Measurements from ENCODE around the gene FBXO33. TPM values are rescaled to one million over a fixed set of nuclear protein-coding genes. Genes with fewer than 3 reads are reported as not detected.

The FBXO33 gene
- total and polyA plus RNA-seq, 2 donors (not counting 1 experiment from before 2014, with no cell fraction given) = 17.3 to 19.3 TPM

DNA sequence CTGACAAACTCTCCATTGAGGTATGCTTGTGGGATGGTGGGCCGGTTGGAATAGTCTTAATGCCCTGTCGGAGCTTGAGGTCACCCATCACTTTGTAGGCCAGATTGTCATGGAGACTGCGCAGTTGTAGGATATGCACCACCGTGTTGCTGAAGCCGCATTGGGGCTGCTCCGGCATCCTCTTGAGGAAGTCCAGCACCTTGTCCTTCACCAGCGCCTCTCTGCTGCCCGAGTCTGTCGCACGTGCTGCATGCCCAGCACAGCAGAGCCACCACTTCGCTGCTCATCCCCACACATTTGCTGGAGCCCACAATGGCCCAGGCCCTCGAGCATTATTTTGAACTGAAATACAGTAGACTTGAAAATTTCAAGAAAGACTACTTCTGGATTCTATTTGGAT lies 61.8 kb downstream of the FBXO33 start:
- CTCF ChIA-PET = no interaction called here
- no peaks in the 10 kb centered on the region for H3K9me3 Mint-ChIP-seq (ENCODE audit: insufficient read depth)
- intact Hi-C loops (cut with micrococcal nuclease) = no loop called here
- no peak overlapping the region for H3K4me3 Mint-ChIP-seq
- POLR2A ChIA-PET = no interaction called here
- no peak overlapping the region for H3K4me3 ChIP-seq (ENCODE audit: control extremely low read depth in 1 of 5, extremely low read depth in 1 of 5, insufficient read depth in 1 of 5, low read depth in 2 of 5, low read length in 4 of 5)
- TF ChIP-seq, protein P1, sequence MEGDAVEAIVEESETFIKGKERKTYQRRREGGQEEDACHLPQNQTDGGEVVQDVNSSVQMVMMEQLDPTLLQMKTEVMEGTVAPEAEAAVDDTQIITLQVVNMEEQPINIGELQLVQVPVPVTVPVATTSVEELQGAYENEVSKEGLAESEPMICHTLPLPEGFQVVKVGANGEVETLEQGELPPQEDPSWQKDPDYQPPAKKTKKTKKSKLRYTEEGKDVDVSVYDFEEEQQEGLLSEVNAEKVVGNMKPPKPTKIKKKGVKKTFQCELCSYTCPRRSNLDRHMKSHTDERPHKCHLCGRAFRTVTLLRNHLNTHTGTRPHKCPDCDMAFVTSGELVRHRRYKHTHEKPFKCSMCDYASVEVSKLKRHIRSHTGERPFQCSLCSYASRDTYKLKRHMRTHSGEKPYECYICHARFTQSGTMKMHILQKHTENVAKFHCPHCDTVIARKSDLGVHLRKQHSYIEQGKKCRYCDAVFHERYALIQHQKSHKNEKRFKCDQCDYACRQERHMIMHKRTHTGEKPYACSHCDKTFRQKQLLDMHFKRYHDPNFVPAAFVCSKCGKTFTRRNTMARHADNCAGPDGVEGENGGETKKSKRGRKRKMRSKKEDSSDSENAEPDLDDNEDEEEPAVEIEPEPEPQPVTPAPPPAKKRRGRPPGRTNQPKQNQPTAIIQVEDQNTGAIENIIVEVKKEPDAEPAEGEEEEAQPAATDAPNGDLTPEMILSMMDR (IDR thresholded peaks at IDR 0.05) = no peak
- TF ChIP-seq EZH2 (IDR thresholded peaks at IDR 0.05; ENCODE audit: borderline replicate concordance, insufficient read depth, low read depth, low read length, poor library complexity, severe bottlenecking) = no peak
- no peaks in the 10 kb centered on the region for H3K4me1 Mint-ChIP-seq
- DNase-seq = no peak
- WGBS (ENCODE audit: insufficient coverage) = 98% methylated on average over 11 of the region's 12 CpGs
- H3K27me3 ChIP-seq (replicated peaks in 1 of 4; ENCODE audit: control extremely low read depth in 1 of 4, control insufficient read depth in 3 of 4, insufficient read depth in 4 of 4, low read length in 3 of 4) = no peaks in the 10 kb centered on the region
- H3K9ac ChIP-seq (ENCODE audit: low read length) = no peak overlapping the region
- H3K27me3 Mint-ChIP-seq = no peaks in the 10 kb centered on the region
- no peaks in the 10 kb centered on the region for H3K4me1 ChIP-seq (ENCODE audit: control insufficient read depth in 2 of 2, insufficient read depth in 2 of 2, low read length in 2 of 2)
- no peak overlapping the region for H3K27ac ChIP-seq (ENCODE audit: low read length in 2 of 2)
- no peak overlapping the region for H2AFZ ChIP-seq (ENCODE audit: insufficient read depth, low read depth, low read length, poor library complexity, severe bottlenecking)
- peaks cover 14% of the 10 kb centered on the region for H3K79me2 ChIP-seq (ENCODE audit: control insufficient read depth, insufficient read depth, low read length)
- no peak overlapping the region for H3K27ac Mint-ChIP-seq
- H3K9me3 ChIP-seq (ENCODE audit: control extremely low read depth in 1 of 3, control insufficient read depth in 2 of 3, insufficient read depth in 1 of 3, low read length in 2 of 3) = peaks cover under 1 to 7% (median 4%) of the 10 kb centered on the region in 3 donors
- no peak for ATAC-seq (ENCODE audit: low read depth)
- H4K20me1 ChIP-seq (ENCODE audit: control insufficient read depth, insufficient read depth, low read length, poor library complexity, severe bottlenecking) = peaks cover 16% of the 10 kb centered on the region
- peaks cover 6 to 16% of the 10 kb centered on the region in 2 experiments for H3K36me3 ChIP-seq (replicated peaks in 1 of 2; ENCODE audit: control extremely low read depth in 1 of 2, control insufficient read depth in 1 of 2, extremely low read depth in 1 of 2, insufficient read depth in 2 of 2, low read length in 1 of 2)
- H3K4me2 ChIP-seq (replicated peaks; ENCODE audit: low read depth, low read length, poor library complexity, severe bottlenecking) = no peak overlapping the region

DNA sequence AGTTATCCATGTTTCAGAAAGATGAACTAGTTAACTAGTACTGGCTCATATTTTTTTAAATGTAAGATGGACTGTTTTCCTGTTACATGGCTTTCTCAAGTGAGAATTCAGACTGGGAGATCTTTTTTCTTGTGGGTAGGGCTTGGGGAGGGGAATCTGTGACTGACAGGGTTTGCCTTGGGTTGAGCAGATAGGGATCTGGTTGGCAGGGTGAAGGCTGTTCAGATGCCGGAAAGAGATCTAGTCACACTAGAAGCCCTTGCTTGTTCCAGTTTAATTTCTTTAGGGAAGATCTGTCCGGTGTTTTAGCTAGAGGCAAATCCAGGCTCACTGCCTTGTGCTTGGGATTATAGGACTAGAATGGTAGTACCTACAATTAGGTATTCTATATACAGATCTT lies 63.2 kb downstream of the FBXO33 start:
- no peak for DNase-seq
- Mint-ChIP-seq H3K9me3 (ENCODE audit: insufficient read depth) (no peaks in the 10 kb centered on the region), H3K27ac (no peak overlapping the region), H3K27me3 (no peaks in the 10 kb centered on the region), H3K4me3 (no peak overlapping the region), H3K4me1 (no peaks in the 10 kb centered on the region)
- peaks cover 6 to 16% (median 14%) of the 10 kb centered on the region in 3 donors for H3K9me3 ChIP-seq (ENCODE audit: control extremely low read depth in 1 of 3, control insufficient read depth in 2 of 3, insufficient read depth in 1 of 3, low read length in 2 of 3)
- peaks cover 19% of the 10 kb centered on the region for H3K79me2 ChIP-seq (ENCODE audit: control insufficient read depth, insufficient read depth, low read length)
- intact Hi-C loops (cut with micrococcal nuclease) = no loop called here
- no peak overlapping the region for H3K9ac ChIP-seq (ENCODE audit: low read length)
- ATAC-seq (ENCODE audit: low read depth) = no peak
- POLR2A ChIA-PET = no interaction called here
- H4K20me1 ChIP-seq (ENCODE audit: control insufficient read depth, insufficient read depth, low read length, poor library complexity, severe bottlenecking) = peaks cover 16% of the 10 kb centered on the region
- no peak overlapping the region for H2AFZ ChIP-seq (ENCODE audit: insufficient read depth, low read depth, low read length, poor library complexity, severe bottlenecking)
- WGBS (ENCODE audit: insufficient coverage) = 100% methylated on average over 1 of the region's 2 CpGs
- H3K36me3 ChIP-seq (replicated peaks in 1 of 2; ENCODE audit: control extremely low read depth in 1 of 2, control insufficient read depth in 1 of 2, extremely low read depth in 1 of 2, insufficient read depth in 2 of 2, low read length in 1 of 2) = peaks cover 9 to 20% of the 10 kb centered on the region in 2 experiments
- H3K4me2 ChIP-seq (replicated peaks; ENCODE audit: low read depth, low read length, poor library complexity, severe bottlenecking) = no peak overlapping the region
- H3K27ac ChIP-seq (ENCODE audit: low read length in 2 of 2) = no peak overlapping the region
- H3K27me3 ChIP-seq (replicated peaks in 1 of 4; ENCODE audit: control extremely low read depth in 1 of 4, control insufficient read depth in 3 of 4, insufficient read depth in 4 of 4, low read length in 3 of 4) = no peaks in the 10 kb centered on the region
- TF ChIP-seq EZH2 (IDR thresholded peaks at IDR 0.05; ENCODE audit: borderline replicate concordance, insufficient read depth, low read depth, low read length, poor library complexity, severe bottlenecking) = no peak
- TF ChIP-seq, protein P1 (IDR thresholded peaks at IDR 0.05) = no peak
- H3K4me1 ChIP-seq (ENCODE audit: control insufficient read depth in 2 of 2, insufficient read depth in 2 of 2, low read length in 2 of 2) = no peaks in the 10 kb centered on the region
- H3K4me3 ChIP-seq (ENCODE audit: control extremely low read depth in 1 of 5, extremely low read depth in 1 of 5, insufficient read depth in 1 of 5, low read depth in 2 of 5, low read length in 4 of 5) = no peak overlapping the region
- CTCF ChIA-PET = interaction anchor here (0.7 kb wide), 1 partner anchor 90 kb away, joined by 3 read pairs; no protein-coding TSS in a partner anchor

Measured in B cell (primary cell).